K562 (cell line): Measurements from ENCODE around the gene UBE2V1. TPM values are rescaled to one million over a fixed set of nuclear protein-coding genes. Genes with fewer than 3 reads are reported as not detected.
A peak's percentile ranks its signal among the peaks of the same experiment; 100 is the strongest.

ENCODE experiments used
- AFF1 ChIP-seq, 2 experiments: fragments of 450-650 bp; IDR thresholded peaks; 2 replicates each; pipeline ENCODE4 v1.6.1; 2018; ENCODE audit warnings: mild to moderate bottlenecking in 2 of 2, low read depth in 1 of 2; ENCODE audit not compliant: partially characterized antibody in 2 of 2
- DEAF1 ChIP-seq: fragments of 450-650 bp; formaldehyde crosslinking; IDR thresholded peaks from 2 replicates; pipeline ENCODE4 v1.4.0; 2020; ENCODE audit warnings: mild to moderate bottlenecking, moderate library complexity
- MAX ChIP-seq: sonication (generic); formaldehyde crosslinking; IDR thresholded peaks from 2 replicates; pipeline ENCODE4 v1.9.0; 2022; ENCODE audit warnings: mild to moderate bottlenecking, missing genetic modification reagents
- NFIC ChIP-seq: fragments of 450-650 bp; IDR thresholded peaks from 2 replicates; pipeline ENCODE4 v1.6.1; 2017; ENCODE audit warnings: mild to moderate bottlenecking, inconsistent platforms
- RAD21 ChIP-seq, 2 experiments: fragments of 250-450 bp in 1 of 2; fragments of 450-650 bp in 1 of 2; sonication (Bioruptor Pico) in 1 of 2; formaldehyde crosslinking in 1 of 2; IDR thresholded peaks in 1 of 2; conservative IDR thresholded peaks in 1 of 2; 2 replicates each; pipeline versions ENCODE4 v1.4.0 to v1.8.0; 2020 to 2022; ENCODE audit warnings: mild to moderate bottlenecking in 2 of 2, moderate library complexity in 1 of 2
- REST ChIP-seq, 2 experiments: fragments of 450-650 bp; formaldehyde crosslinking in 1 of 2; IDR thresholded peaks; 2 replicates each; pipeline versions ENCODE4 v1.4.0 to v1.6.1; 2014 to 2020; ENCODE audit warnings: mild to moderate bottlenecking in 2 of 2, borderline replicate concordance in 1 of 2, low read depth in 1 of 2
- SLC30A9 ChIP-seq: fragments of 250-450 bp; sonication (Bioruptor Pico); IDR thresholded peaks from 2 replicates; pipeline ENCODE4 v1.8.0; 2022; ENCODE audit warnings: mild to moderate bottlenecking, moderate library complexity
- SNAPC5 ChIP-seq: fragments of 250-450 bp; sonication (Bioruptor Pico); IDR thresholded peaks from 2 replicates; pipeline ENCODE4 v1.8.0; 2021; ENCODE audit warnings: moderate library complexity, mild to moderate bottlenecking, inconsistent platforms
- SPI1 ChIP-seq: IDR thresholded peaks from 2 replicates; pipeline ENCODE4 v1.6.1; 2011; ENCODE audit warnings: low read depth, low read length, control low read depth, borderline replicate concordance
- TCF3 ChIP-seq: sonication (generic); formaldehyde crosslinking; IDR thresholded peaks from 2 replicates; pipeline ENCODE4 v1.4.0; 2020; ENCODE audit warnings: mild to moderate bottlenecking, missing genetic modification reagents
- polyA plus RNA-seq, 8 experiments: library from polyadenylated mRNA; depleted of rRNA in 4 of 8; stranded (reverse) in 5 of 8; unstranded in 3 of 8; fragments of >200 nt; fragmentation: Nextera tagmentation in 2 of 8; fragmentation: Illumina TruSeq in 1 of 8; extraction: Ambion mirVana in 2 of 8; extraction: Trizol in 1 of 8; gene quantifications; 2 replicates each; pipeline versions ENCODE4 v1.2.1 to v1.2.3, GENCODE V29; 2011 to 2014; ENCODE audit warnings: inconsistent platforms in 1 of 8, missing spikeins in 1 of 8
- total RNA-seq, 7 experiments: library from RNA; depleted of rRNA in 6 of 7; stranded (reverse); fragments of >200 nt in 6 of 7; fragmentation: Illumina TruSeq in 2 of 7; extraction: Trizol in 2 of 7; gene quantifications; 2 replicates each; pipeline versions ENCODE4 v1.2.1 to v1.2.3, GENCODE V29; 2011 to 2021; ENCODE audit warnings: low replicate concordance in 1 of 7

The UBE2V1 gene
- total and polyA plus RNA-seq, 9 of the 15 experiments (the other 6 are each of a cell fraction or from before 2014, with no cell fraction given) = 93.0 to 357 (median 119) TPM

GRCh38 chr20:50085481-50086365 lies 27.2 kb downstream of the UBE2V1 start (continued):
- TF ChIP-seq REST (IDR thresholded peaks at IDR 0.05; ENCODE audit: borderline replicate concordance) = peak; percentile 35; the same call in 1 of the 2 replicates
- no peak for TF ChIP-seq REST (CRISPR knock-in tag; IDR thresholded peaks at IDR 0.05; ENCODE audit: low read depth)
- TF ChIP-seq SLC30A9 (CRISPR knock-in tag) = no peak
- TF ChIP-seq AFF1 (IDR thresholded peaks at IDR 0.05; ENCODE audit: low read depth in 1 of 2, partially characterized antibody in 2 of 2) = peak in 1 of 2 experiments; percentile 22
- peak; percentile 59 to 74 for TF ChIP-seq RAD21 (CRISPR knock-in tag; conservative IDR thresholded peaks at IDR 0.05 in 1 of 2, IDR thresholded peaks at IDR 0.05 in 1 of 2)
- no peak for TF ChIP-seq TCF3 (CRISPR knock-in tag)
- no peak for TF ChIP-seq MAX (CRISPR knock-in tag)
- peak; percentile 74 for TF ChIP-seq SPI1
- 0 out of 2 replicates have a peak, but pooled peaks have one; percentile 8 for TF ChIP-seq NFIC
- TF ChIP-seq DEAF1 (CRISPR knock-in tag) = peak; percentile 47; the same call in 1 of the 2 replicates
- no peak for TF ChIP-seq SNAPC5
